ENCODE measurements around the gene C5.

DNA sequence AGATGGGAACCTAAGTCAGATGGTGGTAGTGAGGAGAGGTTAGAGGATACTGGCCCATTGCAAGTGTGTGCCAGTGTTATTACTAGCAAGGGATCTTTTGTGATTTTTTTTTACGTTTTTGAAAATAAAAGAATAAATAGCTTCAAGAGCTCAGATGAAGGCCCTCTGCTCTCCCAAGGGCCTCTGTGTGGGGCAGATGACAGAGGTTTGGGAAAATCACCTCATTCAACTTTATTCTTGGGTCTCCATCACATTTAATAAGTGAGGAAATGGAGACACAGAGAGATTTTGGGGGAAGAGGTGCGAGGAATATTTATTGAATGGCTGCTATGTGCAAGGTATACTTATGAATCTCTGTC lies 113.3 kb downstream of the C5 start:
- TF ChIP-seq CTCF (IDR thresholded peaks at IDR 0.05; ENCODE audit: insufficient read depth, low read length, poor library complexity, severe bottlenecking) (no peak), EZH2phosphoT487 (conservative IDR thresholded peaks at IDR 0.05; ENCODE audit: low read length) (no peak)

All from SU-DHL-6 (cell line).